Measurements from ENCODE around the gene PTPN11.
"Not testable (repeated sequence)": the region's sequence is repeated elsewhere in the genome, so short reads cannot be mapped to it uniquely, and the experiment has no call there.

PTPN11 gene

GRCh38 chr12:112408621-112409020, 10.1 kb upstream of the PTPN11 start:
- Histone ChIP-seq H3K36me3 (replicated peaks) (peaks cover 43% of the 10 kb centered on the region), H3K27me3 (replicated peaks) (no peaks in the 10 kb centered on the region), H3K4me3 (ENCODE audit: low read depth, low read length) (peak overlapping the region; percentile 98), H3K27ac (peak overlapping the region; percentile 88)
- no peak for TF ChIP-seq CTCF (IDR thresholded peaks at IDR 0.05; ENCODE audit: low read depth, low read length, missing control alignments)
- in situ Hi-C loops (cut with HindIII; ENCODE audit: low pct_ligation_motif_present, low sequenced_read_pairs): no loop called here
- DNase-seq: no peak

- in situ Hi-C loops (cut with HindIII; ENCODE audit: low pct_ligation_motif_present, low sequenced_read_pairs): no loop called here
- Histone ChIP-seq H3K27me3 (replicated peaks) (no peaks in the 10 kb centered on the region), H3K36me3 (replicated peaks) (peaks cover 41% of the 10 kb centered on the region)
Measured at GRCh38 chr12:112409064-112409905, 9.5 kb upstream of the PTPN11 start, which contains the start of gene RPL6. Gene RPL6 (minus strand): TSS chr12:112409605. CDS start chr12:112408656, 949 bp downstream.

GRCh38 chr12:112409906-112410244, 8.9 kb upstream of the PTPN11 start:
- no peak overlapping the region for H3K27ac ChIP-seq
- in situ Hi-C loops (cut with HindIII; ENCODE audit: low pct_ligation_motif_present, low sequenced_read_pairs): no loop called here
- H3K4me3 ChIP-seq (ENCODE audit: low read depth, low read length): peak overlapping the region; percentile 12
- peaks cover 35% of the 10 kb centered on the region for H3K36me3 ChIP-seq (replicated peaks)
- DNase-seq: no peak
- no peaks in the 10 kb centered on the region for H3K27me3 ChIP-seq (replicated peaks)
- TF ChIP-seq CTCF (IDR thresholded peaks at IDR 0.05; ENCODE audit: low read depth, low read length, missing control alignments): no peak

More at GRCh38 chr12:112409064-112409905, 9.5 kb upstream of the PTPN11 start, which contains the start of gene RPL6:
- TF ChIP-seq CTCF (IDR thresholded peaks at IDR 0.05; ENCODE audit: low read depth, low read length, missing control alignments): no peak
- Histone ChIP-seq H3K4me3 (ENCODE audit: low read depth, low read length) (peak within 1 kb of the TSS; percentile 98), H3K27ac (peak within 1 kb of the TSS; percentile 88)
- peak; percentile 91 for DNase-seq

GRCh38 chr12:112413855-112414625, 4.7 kb upstream of the PTPN11 start:
- Histone ChIP-seq H3K4me3 (ENCODE audit: low read depth, low read length) (no peak overlapping the region), H3K27me3 (replicated peaks) (no peaks in the 10 kb centered on the region), H3K27ac (no peak overlapping the region), H3K36me3 (replicated peaks) (no peaks in the 10 kb centered on the region)
- TF ChIP-seq CTCF (IDR thresholded peaks at IDR 0.05; ENCODE audit: low read depth, low read length, missing control alignments): no peak
- no peak for DNase-seq
- in situ Hi-C loops (cut with HindIII; ENCODE audit: low pct_ligation_motif_present, low sequenced_read_pairs): no loop called here

- DNase-seq; H3K4me3 ChIP-seq (ENCODE audit: low read depth, low read length); H3K27ac ChIP-seq; in situ Hi-C loops (cut with HindIII; ENCODE audit: low pct_ligation_motif_present, low sequenced_read_pairs); H3K27me3 ChIP-seq (replicated peaks); H3K36me3 ChIP-seq (replicated peaks): not testable (repeated sequence)
Measured at GRCh38 chr12:112415457-112415856, 3.3 kb upstream of the PTPN11 start.

- no peaks in the 10 kb centered on the region for H3K36me3 ChIP-seq (replicated peaks)
- H3K27me3 ChIP-seq (replicated peaks): no peaks in the 10 kb centered on the region
- TF ChIP-seq CTCF (IDR thresholded peaks at IDR 0.05; ENCODE audit: low read depth, low read length, missing control alignments): no peak
- DNase-seq: peak; percentile 9
- peak overlapping the region; percentile 97 for H3K27ac ChIP-seq
- H3K4me3 ChIP-seq (ENCODE audit: low read depth, low read length): peak overlapping the region; percentile 76
- in situ Hi-C loops (cut with HindIII; ENCODE audit: low pct_ligation_motif_present, low sequenced_read_pairs): no loop called here
Measured at GRCh38 chr12:112418273-112418607, 507 bp upstream of the PTPN11 start.

All from brain microvascular endothelial cell (primary cell).